GM12878 (cell line): ENCODE measurements around the gene ARID5B. TPM values are rescaled to one million over a fixed set of nuclear protein-coding genes. Genes with fewer than 3 reads are reported as not detected.

Source experiments
- ATAC-seq: fragments of 200-7000 bp; cut with Tn5 transposase; 3 replicates; pipeline ENCODE4 v1.9.1; 2020; ENCODE audit warnings: mild to moderate bottlenecking, moderate library complexity
- BruUV-seq: library from RNA; stranded (reverse); fragments of 400-500 nt; replicated peaks from 2 replicates; lab custom pipeline; 2021; lab: Mats Ljungman, UMichigan
- CTCF ChIA-PET: fragments of 300-600 bp; sonication (Branson Sonifier 250); formaldehyde crosslinking; extraction: SDS; loops from one replicate; lab custom pipeline; 2021; ENCODE audit warnings: inconsistent platforms; lab: Yijun Ruan, JAX
- POLR2A ChIA-PET: fragments of 350-600 bp; formaldehyde crosslinking; extraction: SDS; loops from one replicate; lab custom pipeline; 2021; ENCODE audit warnings: inconsistent platforms; lab: Charles Lee
- RAD21 ChIA-PET: fragments of 300-600 bp; sonication (Branson Sonifier 250); formaldehyde crosslinking; loops from one replicate; lab custom pipeline; 2023; ENCODE audit warnings: antibody characterized with exemption; ENCODE audit not compliant: unreplicated experiment; lab: Charles Lee
- SMC1A ChIA-PET: fragments of 300-600 bp; sonication (Branson Sonifier 250); formaldehyde crosslinking; loops from one replicate; lab custom pipeline; 2023; ENCODE audit not compliant: unreplicated experiment, uncharacterized antibody; lab: Charles Lee
- DNase-seq: peaks from one replicate; pipeline ENCODE4 v3.0.0-alpha.2; 2011; ENCODE audit warnings: low read depth, low spot score
- FAIRE-seq: peaks from 3 replicates; lab custom pipeline; 2011; peaks lifted over from hg19 to GRCh38; lab: Jason Lieb, UNC
- H2AFZ ChIP-seq: 2 replicates; pipeline ENCODE4 v1.6.0; 2011; ENCODE audit warnings: low read depth, low read length, control low read depth; ENCODE audit not compliant: control insufficient read depth
- H3K27ac ChIP-seq: 2 replicates; pipeline ENCODE4 v1.5.1; 2011; ENCODE audit warnings: control low read depth; ENCODE audit not compliant: control insufficient read depth, insufficient read depth
- H3K27me3 ChIP-seq, 2 experiments: replicated peaks in 1 of 2; 2 replicates each; pipeline versions ENCODE4 v1.6.0 to v1.6.1; 2011; ENCODE audit warnings: low read length in 1 of 2; ENCODE audit not compliant: control insufficient read depth in 2 of 2, insufficient read depth in 2 of 2
- H3K36me3 ChIP-seq, 2 experiments: 2 replicates each; pipeline ENCODE4 v1.5.1; 2011; ENCODE audit warnings: low read length in 1 of 2; ENCODE audit not compliant: control insufficient read depth in 2 of 2, insufficient read depth in 2 of 2
- H3K4me1 ChIP-seq: 2 replicates; pipeline ENCODE4 v1.6.1; 2011; ENCODE audit warnings: mild to moderate bottlenecking, low read length, moderate library complexity, mixed read lengths; ENCODE audit not compliant: control insufficient read depth, insufficient read depth
- H3K4me2 ChIP-seq: 2 replicates; pipeline ENCODE4 v1.6.0; 2011; ENCODE audit warnings: control low read depth; ENCODE audit not compliant: control insufficient read depth, insufficient read depth
- H3K4me3 ChIP-seq: fragments of 200-600 bp; sonication (generic); 2 replicates; pipeline ENCODE4 v1.5.1; 2016
- H3K79me2 ChIP-seq: 2 replicates; pipeline ENCODE4 v1.6.0; 2011; ENCODE audit warnings: low read length; ENCODE audit not compliant: control insufficient read depth, insufficient read depth
- H3K9ac ChIP-seq: 2 replicates; pipeline ENCODE4 v1.8.0; 2011; ENCODE audit warnings: low read length, control low read depth, mixed read lengths; ENCODE audit not compliant: control insufficient read depth, insufficient read depth
- H3K9me3 ChIP-seq: replicated peaks from 3 replicates; pipeline ENCODE4 v1.5.1; 2011; ENCODE audit warnings: mild to moderate bottlenecking, low read length; ENCODE audit not compliant: control insufficient read depth, insufficient read depth
- H4K20me1 ChIP-seq: 2 replicates; pipeline ENCODE4 v1.6.0; 2011; ENCODE audit not compliant: control insufficient read depth, insufficient read depth
- FOS ChIP-seq: IDR thresholded peaks from 3 replicates; pipeline ENCODE4 v1.6.1; 2011; ENCODE audit warnings: borderline replicate concordance; ENCODE audit not compliant: insufficient read length; ENCODE audit errors: extremely low read depth
- WGBS: methylation state at CpG from one replicate; pipeline ENCODE4 v1.1.6; 2016; ENCODE audit warnings: low lambda C conversion rate; ENCODE audit not compliant: insufficient replicate concordance, insufficient coverage; ENCODE audit errors: missing lambda C conversion rate; 5-methylcytosine and 5-hydroxymethylcytosine counted together
- in situ Hi-C: fragments of 300-500 bp; cut with MboI; formaldehyde crosslinking; loops from 9 replicates; pipeline ENCODE4 v1.14.3; 2018; ENCODE audit warnings: mixed read lengths
- intact Hi-C: fragments of 100-400 bp; cut with micrococcal nuclease; formaldehyde crosslinking; loops from one replicate; pipeline ENCODE4 v1.14.2; 2022; ENCODE audit not compliant: unreplicated experiment
- polyA plus RNA-seq, 11 experiments: library from polyadenylated mRNA; depleted of rRNA in 4 of 11; unstranded in 6 of 11; stranded (reverse) in 5 of 11; fragments of >200 nt; fragmentation: Nextera tagmentation in 4 of 11; fragmentation: Illumina TruSeq in 1 of 11; extraction: Ambion mirVana in 4 of 11; extraction: Trizol in 1 of 11; gene quantifications; 1 replicate in 1 of 11; 2 replicates in 10 of 11; pipeline versions ENCODE4 v1.2.1 to v1.2.3, GENCODE V29; 2011 to 2016; ENCODE audit warnings: inconsistent platforms in 2 of 11, missing spikeins in 2 of 11, low read depth in 1 of 11
- total RNA-seq, 4 experiments: library from RNA; depleted of rRNA in 3 of 4; stranded (reverse); fragments of >200 nt in 3 of 4; fragmentation: Illumina TruSeq in 1 of 4; extraction: Trizol in 1 of 4; gene quantifications; 2 replicates each; pipeline versions ENCODE4 v1.2.1 to v1.2.3, GENCODE V29; 2013 to 2021
- TF ChIP-seq, protein P1 (sequence below): fragments of 450-650 bp; IDR thresholded peaks from 2 replicates; pipeline ENCODE4 v1.6.1; 2017; ENCODE audit warnings: mild to moderate bottlenecking, moderate library complexity

ARID5B gene
- total and polyA plus RNA-seq, 10 of the 15 experiments (the other 5 are each of a cell fraction or from before 2014, with no cell fraction given), result 2.7 to 8.5 (median 6.1) TPM

DNA sequence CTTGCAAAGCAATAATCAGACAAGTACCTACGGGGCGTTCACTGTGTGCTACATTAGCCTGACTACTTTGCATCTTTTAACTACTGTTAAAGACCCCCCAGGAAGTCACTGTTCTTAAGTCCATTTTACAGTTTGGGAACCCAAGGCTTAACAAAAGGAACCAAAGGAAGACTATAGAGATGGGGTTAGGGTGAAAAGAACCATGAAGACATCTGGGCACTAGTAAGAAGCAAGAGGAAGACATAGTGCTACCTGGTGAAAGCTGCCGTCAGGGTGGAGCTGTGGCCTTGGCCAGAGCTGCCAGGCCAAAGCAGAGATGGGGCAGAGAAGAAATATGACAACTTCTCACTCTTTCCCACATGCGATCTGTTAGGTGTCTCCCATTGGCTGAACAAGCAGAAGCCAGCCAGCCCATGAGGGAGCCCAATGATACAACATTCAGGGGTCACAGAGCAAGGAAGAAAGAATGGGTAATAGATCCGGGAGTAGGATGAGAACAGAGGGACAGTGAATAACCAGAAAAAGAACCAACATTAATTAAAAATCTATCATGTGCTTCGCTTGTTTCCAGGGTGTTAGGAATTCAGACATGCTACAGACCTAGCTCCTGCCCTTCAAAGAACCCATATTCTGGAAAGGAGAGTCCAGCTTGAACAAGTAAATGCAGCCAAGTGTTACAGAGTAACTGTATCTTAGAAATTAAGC lies 85.4 kb downstream of the ARID5B start:
- 65% methylated on average over 6 of the region's 6 CpGs for WGBS
- no peak for FAIRE-seq
- Histone ChIP-seq H3K9me3 (no peaks in the 10 kb centered on the region), H3K4me3 (no peak overlapping the region), H3K4me1 (peaks cover 38% of the 10 kb centered on the region), H3K4me2 (peak overlapping the region; percentile 77), H2AFZ (0 out of 2 replicates have a peak overlapping the region, but pooled peaks have one; percentile 5), H3K27me3 (no peaks in the 10 kb centered on the region), H3K36me3 (no peaks in the 10 kb centered on the region; a peak in 1 of 4 replicates), H3K9ac (peak overlapping the region; percentile 49), H4K20me1 (no peaks in the 10 kb centered on the region), H3K79me2 (peaks cover 42% of the 10 kb centered on the region)
- peak; percentile 3; the same call in 2 of the 3 replicates for ATAC-seq
- ChIA-PET RAD21 (interaction anchor here (0.8 to 1.9 kb wide), 4 partner anchors 49 to 84 kb away, joined by 3 to 10 read pairs (median 4); no protein-coding TSS in a partner anchor), CTCF (interaction anchor here (0.9 to 1.8 kb wide), 6 partner anchors 8 to 86 kb away, joined by 3 to 6 read pairs (median 4); partner anchors contain the start of gene ARID5B), POLR2A (interaction anchor here (0.6 to 2.0 kb wide), 3 partner anchors 8 to 15 kb away, joined by 3 to 5 read pairs (median 4); no protein-coding TSS in a partner anchor)
- DNase-seq, result no peak
- in situ Hi-C loops, result no loop called here
- no TSS peak for BruUV-seq
- TF ChIP-seq, protein P1, sequence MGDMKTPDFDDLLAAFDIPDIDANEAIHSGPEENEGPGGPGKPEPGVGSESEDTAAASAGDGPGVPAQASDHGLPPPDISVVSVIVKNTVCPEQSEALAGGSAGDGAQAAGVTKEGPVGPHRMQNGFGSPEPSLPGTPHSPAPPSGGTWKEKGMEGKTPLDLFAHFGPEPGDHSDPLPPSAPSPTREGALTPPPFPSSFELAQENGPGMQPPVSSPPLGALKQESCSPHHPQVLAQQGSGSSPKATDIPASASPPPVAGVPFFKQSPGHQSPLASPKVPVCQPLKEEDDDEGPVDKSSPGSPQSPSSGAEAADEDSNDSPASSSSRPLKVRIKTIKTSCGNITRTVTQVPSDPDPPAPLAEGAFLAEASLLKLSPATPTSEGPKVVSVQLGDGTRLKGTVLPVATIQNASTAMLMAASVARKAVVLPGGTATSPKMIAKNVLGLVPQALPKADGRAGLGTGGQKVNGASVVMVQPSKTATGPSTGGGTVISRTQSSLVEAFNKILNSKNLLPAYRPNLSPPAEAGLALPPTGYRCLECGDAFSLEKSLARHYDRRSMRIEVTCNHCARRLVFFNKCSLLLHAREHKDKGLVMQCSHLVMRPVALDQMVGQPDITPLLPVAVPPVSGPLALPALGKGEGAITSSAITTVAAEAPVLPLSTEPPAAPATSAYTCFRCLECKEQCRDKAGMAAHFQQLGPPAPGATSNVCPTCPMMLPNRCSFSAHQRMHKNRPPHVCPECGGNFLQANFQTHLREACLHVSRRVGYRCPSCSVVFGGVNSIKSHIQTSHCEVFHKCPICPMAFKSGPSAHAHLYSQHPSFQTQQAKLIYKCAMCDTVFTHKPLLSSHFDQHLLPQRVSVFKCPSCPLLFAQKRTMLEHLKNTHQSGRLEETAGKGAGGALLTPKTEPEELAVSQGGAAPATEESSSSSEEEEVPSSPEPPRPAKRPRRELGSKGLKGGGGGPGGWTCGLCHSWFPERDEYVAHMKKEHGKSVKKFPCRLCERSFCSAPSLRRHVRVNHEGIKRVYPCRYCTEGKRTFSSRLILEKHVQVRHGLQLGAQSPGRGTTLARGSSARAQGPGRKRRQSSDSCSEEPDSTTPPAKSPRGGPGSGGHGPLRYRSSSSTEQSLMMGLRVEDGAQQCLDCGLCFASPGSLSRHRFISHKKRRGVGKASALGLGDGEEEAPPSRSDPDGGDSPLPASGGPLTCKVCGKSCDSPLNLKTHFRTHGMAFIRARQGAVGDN, result peak; percentile 13; the same call in 1 of the 2 replicates
- no peak for TF ChIP-seq FOS
- TF ChIP-seq, all 136 proteins: peak for 1
- peak overlapping the region; percentile 98 for H3K27ac ChIP-seq
- SMC1A ChIA-PET, result interaction anchor here (0.9 to 3.7 kb wide), 6 partner anchors 9 to 53 kb away, joined by 3 to 25 read pairs (median 6); no protein-coding TSS in a partner anchor
- intact Hi-C loops, result loop anchor here (5.0 kb wide), 1 partner anchor 60 kb away; no protein-coding TSS in a partner anchor
